Kidney (tissue), 14 donors: ENCODE measurements around the gene FZR1. TPM values are rescaled to one million over a fixed set of nuclear protein-coding genes. Genes with fewer than 3 reads are reported as not detected.

Experiments used
- DNase-seq, 5 donors: peaks; one replicate each; pipeline ENCODE4 v3.0.0-alpha.2; 2013 to 2020
- FAIRE-seq: peaks from 2 replicates; lab custom pipeline; 2012; peaks lifted over from hg19 to GRCh38; lab: Jason Lieb, UNC
- H3K27ac ChIP-seq, 2 donors: one replicate each; pipeline ENCODE4 v1.7.0; 2013; ENCODE audit warnings: low read depth in 2 of 2, low read length in 2 of 2, inconsistent platforms in 1 of 2
- H3K27me3 ChIP-seq: one replicate; pipeline ENCODE4 v1.7.1; 2013; ENCODE audit warnings: low read length, inconsistent platforms; ENCODE audit not compliant: control insufficient read depth, insufficient read depth
- H3K36me3 ChIP-seq, 3 donors: one replicate each; pipeline versions ENCODE4 v1.7.0 to v1.7.1; 2013; ENCODE audit warnings: low read length in 3 of 3, control low read depth in 1 of 3, inconsistent platforms in 1 of 3; ENCODE audit not compliant: insufficient read depth in 3 of 3, control insufficient read depth in 2 of 3
- H3K4me1 ChIP-seq, 3 donors: one replicate each; pipeline versions ENCODE4 v1.7.0 to v1.7.1; 2013; ENCODE audit warnings: low read length in 3 of 3, inconsistent platforms in 1 of 3, low read depth in 1 of 3; ENCODE audit not compliant: control insufficient read depth in 2 of 3, insufficient read depth in 2 of 3
- H3K4me3 ChIP-seq, 3 donors: one replicate each; pipeline versions ENCODE4 v1.7.0 to v1.8.1; 2013; ENCODE audit warnings: low read length in 3 of 3, control low read depth in 1 of 3, inconsistent platforms in 1 of 3
- H3K9ac ChIP-seq, 3 donors: one replicate each; pipeline versions ENCODE4 v1.7.0 to v1.7.1; 2013; ENCODE audit warnings: low read length in 3 of 3, control low read depth in 1 of 3, inconsistent platforms in 1 of 3
- H3K9me3 ChIP-seq, 3 donors: one replicate each; pipeline versions ENCODE4 v1.7.0 to v1.7.1; 2013; ENCODE audit warnings: low read length in 3 of 3, control low read depth in 1 of 3, inconsistent platforms in 1 of 3; ENCODE audit not compliant: control insufficient read depth in 2 of 3, insufficient read depth in 1 of 3
- CTCF ChIP-seq: IDR thresholded peaks from 3 replicates; pipeline ENCODE4 v1.5.1; 2012; ENCODE audit warnings: mild to moderate bottlenecking, moderate library complexity, borderline replicate concordance; ENCODE audit not compliant: insufficient read depth; ENCODE audit errors: extremely low read depth
- intact Hi-C: fragments of 100-400 bp; cut with DNase I; formaldehyde crosslinking; loops from one replicate; pipeline ENCODE4 v1.11.1; 2022
- polyA plus RNA-seq: library from polyadenylated mRNA; stranded (reverse); fragments of 350-450 nt; fragmentation: Illumina TruSeq; extraction: RNeasy Lipid Tissue Mini Kit (QIAGEN cat#74804); gene quantifications from one replicate; pipeline ENCODE4 v1.2.3, GENCODE V29; 2014; ENCODE audit warnings: low read depth, low replicate concordance; ENCODE audit not compliant: insufficient read depth
- total RNA-seq: library from RNA; stranded (reverse); fragmentation: NEBNext Ultra II Directional; extraction: Animal tissue kit (Norgen Biotek cat#: 25700); gene quantifications from one replicate; pipeline ENCODE4 v1.2.1, GENCODE V29; 2021
- donor health status: control.
- donor health status: control.
- donor health status: control.
- donor health status: control.
- donor health status: control.
- donor health status: DM: yes; HTN: yes; CAD: no.
- donor health status: Normal renal cell carcinoma (clear cell type).

FZR1 gene
- total and polyA plus RNA-seq, 2 donors from 2014 or later = 28.4 to 48.0 TPM

- no peak for DNase-seq
- Histone ChIP-seq H3K27ac (no peak overlapping the region), H3K36me3 (peaks cover 0 to 7% (median 6%) of the 10 kb centered on the region in 3 donors), H3K9ac (no peak overlapping the region), H3K4me3 (no peak overlapping the region), H3K27me3 (no peaks in the 10 kb centered on the region), H3K9me3 (no peaks in the 10 kb centered on the region), H3K4me1 (peaks cover 0 to 13% (median 6%) of the 10 kb centered on the region in 3 donors)
- no peak for TF ChIP-seq CTCF
- FAIRE-seq = no peak
- intact Hi-C loops = no loop called here
These were observed 11.5 kb downstream of the FZR1 start for GRCh38 chr19:3517638-3518037.

DNA sequence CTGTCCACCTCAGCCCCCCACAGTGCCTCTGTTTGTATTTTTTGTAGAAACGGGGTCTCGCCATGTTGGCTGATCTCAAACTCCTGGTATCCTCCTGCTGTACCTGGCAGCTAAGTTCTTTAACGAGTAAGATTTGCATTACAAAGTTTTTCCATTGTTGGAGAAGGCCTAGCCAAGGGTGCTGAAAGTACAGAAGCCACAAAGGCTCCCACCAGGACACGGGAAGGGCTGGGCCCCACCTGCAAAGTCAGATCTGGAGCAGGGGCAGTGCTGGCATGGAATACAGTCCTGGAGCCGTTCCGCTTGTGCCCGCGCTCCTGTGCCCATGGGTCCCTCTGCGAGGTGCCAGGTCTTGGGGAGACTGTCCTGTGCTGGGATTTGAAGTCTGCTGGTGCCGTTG is 12.1 kb downstream of the FZR1 start:
- H3K27me3 ChIP-seq = no peaks in the 10 kb centered on the region
- H3K9ac ChIP-seq = no peak overlapping the region
- no peaks in the 10 kb centered on the region for H3K9me3 ChIP-seq
- H3K4me1 ChIP-seq = peaks cover 0 to 12% (median 0%) of the 10 kb centered on the region in 3 donors
- intact Hi-C loops = no loop called here
- H3K4me3 ChIP-seq = no peak overlapping the region
- TF ChIP-seq CTCF = no peak
- H3K27ac ChIP-seq = no peak overlapping the region
- no peak for FAIRE-seq
- peaks cover 0 to 7% (median 6%) of the 10 kb centered on the region in 3 donors for H3K36me3 ChIP-seq
- DNase-seq = no peak

DNA sequence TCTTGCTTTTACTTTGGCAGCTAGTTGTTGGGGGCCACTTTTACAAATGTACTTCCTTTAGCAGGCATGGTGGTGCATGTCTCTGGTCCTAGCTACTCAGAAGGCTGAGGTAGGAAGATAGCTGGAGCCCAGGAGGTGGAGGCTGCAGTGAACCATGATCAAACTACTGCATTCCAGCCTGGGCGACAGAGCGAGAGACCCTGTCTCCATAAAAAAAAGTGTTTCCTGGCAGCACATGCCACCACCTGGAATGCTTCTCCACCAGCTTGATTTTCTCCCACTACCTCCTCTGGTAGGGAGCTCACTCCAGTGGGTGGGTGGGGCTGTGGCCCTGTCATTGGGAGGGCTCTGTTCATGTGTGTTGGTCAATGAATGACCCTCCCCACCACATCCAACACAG is 12.5 kb downstream of the FZR1 start:
- Histone ChIP-seq H3K4me1 (peaks cover 0 to 8% (median 0%) of the 10 kb centered on the region in 3 donors), H3K9ac (no peak overlapping the region), H3K27me3 (no peaks in the 10 kb centered on the region), H3K27ac (no peak overlapping the region), H3K9me3 (no peaks in the 10 kb centered on the region), H3K4me3 (no peak overlapping the region), H3K36me3 (peaks cover 0 to 7% (median 6%) of the 10 kb centered on the region in 3 donors)
- FAIRE-seq (no peak), DNase-seq (peak in 3 of 5 donors; percentile 61 to 78 (median 70))
- intact Hi-C loops = no loop called here
- TF ChIP-seq CTCF = no peak

DNA sequence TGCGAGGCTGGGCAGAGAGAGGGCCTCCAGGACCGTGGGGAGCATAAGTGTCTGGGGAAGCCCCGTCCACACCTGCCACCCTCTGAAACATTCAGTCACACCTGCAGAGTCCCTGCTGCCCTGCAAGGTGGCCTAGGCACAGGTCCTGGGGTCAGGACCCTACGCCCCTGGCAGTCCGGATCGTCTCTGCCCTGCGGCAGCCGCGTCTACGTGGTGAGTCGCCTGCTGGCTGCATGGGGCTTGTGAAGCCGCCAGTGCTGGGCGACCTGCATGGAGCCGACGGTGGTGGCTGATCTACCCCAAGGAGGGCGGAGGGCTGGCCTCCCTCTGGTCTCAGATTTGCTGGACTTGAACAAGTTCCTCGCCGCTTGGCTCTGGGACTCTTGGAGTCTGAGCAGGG is 13.0 kb downstream of the FZR1 start:
- Histone ChIP-seq H3K36me3 (peaks cover 0 to 7% (median 6%) of the 10 kb centered on the region in 3 donors), H3K4me3 (no peak overlapping the region), H3K9ac (no peak overlapping the region), H3K27me3 (no peaks in the 10 kb centered on the region), H3K9me3 (no peaks in the 10 kb centered on the region), H3K27ac (no peak overlapping the region), H3K4me1 (peaks cover 0 to 8% (median 0%) of the 10 kb centered on the region in 3 donors)
- DNase-seq (no peak), FAIRE-seq (no peak)
- no peak for TF ChIP-seq CTCF
- intact Hi-C loops = no loop called here
